Lower lobe of right lung (tissue), 2 donors: ENCODE results near the gene KIAA1217. TPM values are rescaled to one million over a fixed set of nuclear protein-coding genes. Genes with fewer than 3 reads are reported as not detected.

Source experiments
- ATAC-seq, 2 donors: fragments of 200-7000 bp; cut with Tn5 transposase; one replicate each; pipeline ENCODE4 v1.9.1; 2020 to 2022; ENCODE audit warnings: mild to moderate bottlenecking in 2 of 2, moderate library complexity in 2 of 2
- DNase-seq: peaks from one replicate; pipeline ENCODE4 v3.0.0-alpha.2; 2020
- H3K27ac ChIP-seq: fragments of 200-600 bp; one replicate; pipeline ENCODE4 v1.8.0; 2022
- H3K27me3 ChIP-seq: fragments of 200-600 bp; one replicate; pipeline ENCODE4 v1.8.0; 2022; ENCODE audit warnings: low read depth
- H3K36me3 ChIP-seq: fragments of 200-600 bp; one replicate; pipeline ENCODE4 v1.8.0; 2022; ENCODE audit warnings: mild to moderate bottlenecking
- H3K4me1 ChIP-seq: fragments of 200-600 bp; one replicate; pipeline ENCODE4 v1.8.0; 2022
- H3K4me3 ChIP-seq: fragments of 200-600 bp; one replicate; pipeline ENCODE4 v1.8.0; 2022; ENCODE audit warnings: mild to moderate bottlenecking
- H3K9me3 ChIP-seq: fragments of 200-600 bp; one replicate; pipeline ENCODE4 v1.8.0; 2022
- intact Hi-C: fragments of 100-400 bp; cut with DNase I; formaldehyde crosslinking; loops from one replicate; pipeline ENCODE4 v1.11.0; 2022
- total RNA-seq: library from RNA; stranded (reverse); fragmentation: NEBNext Ultra II Directional; extraction: Animal tissue kit (Norgen Biotek cat#: 25700); gene quantifications from one replicate; pipeline ENCODE4 v1.2.1, GENCODE V29; 2021
- TF ChIP-seq, protein P1 (sequence below): fragments of 200-600 bp; IDR thresholded peaks from one replicate; pipeline ENCODE4 v1.8.0; 2022; ENCODE audit warnings: antibody characterized with exemption, mild to moderate bottlenecking
- donor health status: DM: no; HTN: yes; CAD: no; lungs with severe emphysema.

Gene KIAA1217
- total RNA-seq, 1 donor from 2014 or later, result 37.2 TPM

DNA sequence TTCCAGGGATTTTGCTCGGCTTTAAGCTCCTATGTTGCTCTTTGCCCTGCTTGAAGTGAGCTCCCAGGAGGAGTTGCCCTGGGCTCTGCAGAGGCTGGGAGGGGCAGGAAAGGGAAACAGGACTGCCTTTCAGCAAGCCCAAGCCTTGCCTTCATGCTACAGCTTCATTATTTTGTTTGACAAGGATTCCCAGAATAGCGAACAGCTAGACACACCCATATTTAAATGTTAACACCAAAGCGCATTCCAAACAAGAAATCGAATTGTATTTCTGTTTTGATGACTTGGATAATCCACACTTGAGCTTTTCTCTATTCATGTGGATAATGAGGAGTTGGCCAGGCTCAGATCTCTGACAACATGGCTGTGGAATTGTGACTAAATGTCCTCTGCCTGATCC is 6.3 kb downstream of the KIAA1217 start:
- peaks cover 23% of the 10 kb centered on the region for H3K4me1 ChIP-seq
- TF ChIP-seq, protein P1, sequence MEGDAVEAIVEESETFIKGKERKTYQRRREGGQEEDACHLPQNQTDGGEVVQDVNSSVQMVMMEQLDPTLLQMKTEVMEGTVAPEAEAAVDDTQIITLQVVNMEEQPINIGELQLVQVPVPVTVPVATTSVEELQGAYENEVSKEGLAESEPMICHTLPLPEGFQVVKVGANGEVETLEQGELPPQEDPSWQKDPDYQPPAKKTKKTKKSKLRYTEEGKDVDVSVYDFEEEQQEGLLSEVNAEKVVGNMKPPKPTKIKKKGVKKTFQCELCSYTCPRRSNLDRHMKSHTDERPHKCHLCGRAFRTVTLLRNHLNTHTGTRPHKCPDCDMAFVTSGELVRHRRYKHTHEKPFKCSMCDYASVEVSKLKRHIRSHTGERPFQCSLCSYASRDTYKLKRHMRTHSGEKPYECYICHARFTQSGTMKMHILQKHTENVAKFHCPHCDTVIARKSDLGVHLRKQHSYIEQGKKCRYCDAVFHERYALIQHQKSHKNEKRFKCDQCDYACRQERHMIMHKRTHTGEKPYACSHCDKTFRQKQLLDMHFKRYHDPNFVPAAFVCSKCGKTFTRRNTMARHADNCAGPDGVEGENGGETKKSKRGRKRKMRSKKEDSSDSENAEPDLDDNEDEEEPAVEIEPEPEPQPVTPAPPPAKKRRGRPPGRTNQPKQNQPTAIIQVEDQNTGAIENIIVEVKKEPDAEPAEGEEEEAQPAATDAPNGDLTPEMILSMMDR, result no peak
- no peaks in the 10 kb centered on the region for H3K9me3 ChIP-seq
- no peaks in the 10 kb centered on the region for H3K36me3 ChIP-seq
- peak overlapping the region; percentile 10 for H3K4me3 ChIP-seq
- peak overlapping the region; percentile 73 for H3K27ac ChIP-seq
- ATAC-seq (peak; percentile 46 to 65), DNase-seq (no peak)
- intact Hi-C loops, result no loop called here
- no peaks in the 10 kb centered on the region for H3K27me3 ChIP-seq

GRCh38 chr10:24215603-24216002 is 6.7 kb downstream of the KIAA1217 start:
- H3K4me1 ChIP-seq, result peaks cover 23% of the 10 kb centered on the region
- no peaks in the 10 kb centered on the region for H3K27me3 ChIP-seq
- peak overlapping the region; percentile 73 for H3K27ac ChIP-seq
- no peaks in the 10 kb centered on the region for H3K36me3 ChIP-seq
- DNase-seq, result no peak
- H3K9me3 ChIP-seq, result no peaks in the 10 kb centered on the region
- TF ChIP-seq, protein P1, result no peak
- no peak for ATAC-seq
- intact Hi-C loops, result no loop called here
- H3K4me3 ChIP-seq, result no peak overlapping the region

DNA sequence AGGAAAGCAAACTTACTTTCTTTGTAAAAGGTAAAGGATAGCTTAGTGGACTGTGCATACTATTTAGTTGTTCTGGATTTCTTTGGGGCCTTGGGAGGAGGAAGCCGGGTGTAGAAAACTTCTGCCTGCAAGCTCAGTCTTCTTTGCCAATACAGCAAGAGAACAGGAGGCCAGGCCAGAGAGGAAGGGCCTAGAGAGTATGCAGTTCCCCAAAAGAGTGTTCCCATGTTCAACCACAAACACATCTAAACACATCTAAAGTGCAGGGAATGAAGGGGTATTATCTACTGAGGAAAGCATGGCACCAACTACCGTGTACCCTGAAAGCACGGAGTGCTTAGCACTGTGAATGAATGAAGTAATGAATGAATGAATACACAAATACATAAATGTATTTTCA is 11.0 kb downstream of the KIAA1217 start:
- no peak for ATAC-seq
- H3K27ac ChIP-seq, result no peak overlapping the region
- intact Hi-C loops, result no loop called here

DNA sequence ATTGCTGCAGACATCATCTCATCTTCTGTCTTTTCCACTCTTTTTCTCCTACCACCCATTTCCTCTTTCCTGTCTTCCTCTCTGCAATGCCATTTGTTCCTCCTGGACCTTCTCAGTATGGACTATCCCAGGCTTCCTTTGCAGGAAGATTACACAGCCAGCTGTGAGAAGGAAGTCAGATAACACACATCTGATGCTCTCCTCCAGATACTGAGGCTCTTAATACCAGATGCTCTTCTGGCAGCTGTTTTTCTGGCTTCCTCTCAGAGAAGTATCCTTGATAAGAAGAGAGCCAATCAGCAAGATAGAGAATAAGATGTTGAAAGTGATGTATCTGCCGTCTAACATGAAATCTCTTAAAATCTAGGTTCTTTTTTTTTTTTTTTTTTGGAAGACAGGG is 14.4 kb downstream of the KIAA1217 start:
- ATAC-seq (no peak), DNase-seq (no peak)
- intact Hi-C loops, result no loop called here
- Histone ChIP-seq H3K4me3 (no peak overlapping the region), H3K36me3 (peaks cover 5% of the 10 kb centered on the region), H3K27me3 (no peaks in the 10 kb centered on the region), H3K4me1 (peaks cover 6% of the 10 kb centered on the region), H3K27ac (no peak overlapping the region), H3K9me3 (no peaks in the 10 kb centered on the region)
- TF ChIP-seq, protein P1, result no peak

More for the DNA sequence above, 11.0 kb downstream of the KIAA1217 start:
- peaks cover 19% of the 10 kb centered on the region for H3K4me1 ChIP-seq
- H3K9me3 ChIP-seq, result no peaks in the 10 kb centered on the region
- DNase-seq, result no peak
- H3K4me3 ChIP-seq, result no peak overlapping the region
- TF ChIP-seq, protein P1, result no peak
- no peaks in the 10 kb centered on the region for H3K27me3 ChIP-seq
- H3K36me3 ChIP-seq, result peaks cover 5% of the 10 kb centered on the region

GRCh38 chr10:24223953-24224352 is 15.0 kb downstream of the KIAA1217 start:
- intact Hi-C loops, result no loop called here
- Histone ChIP-seq H3K4me1 (peaks cover 6% of the 10 kb centered on the region), H3K9me3 (no peaks in the 10 kb centered on the region), H3K27me3 (no peaks in the 10 kb centered on the region), H3K4me3 (no peak overlapping the region), H3K36me3 (peaks cover 5% of the 10 kb centered on the region), H3K27ac (no peak overlapping the region)
- no peak for DNase-seq
- TF ChIP-seq, protein P1, result no peak
- ATAC-seq, result peak; percentile 93 to 96

DNA sequence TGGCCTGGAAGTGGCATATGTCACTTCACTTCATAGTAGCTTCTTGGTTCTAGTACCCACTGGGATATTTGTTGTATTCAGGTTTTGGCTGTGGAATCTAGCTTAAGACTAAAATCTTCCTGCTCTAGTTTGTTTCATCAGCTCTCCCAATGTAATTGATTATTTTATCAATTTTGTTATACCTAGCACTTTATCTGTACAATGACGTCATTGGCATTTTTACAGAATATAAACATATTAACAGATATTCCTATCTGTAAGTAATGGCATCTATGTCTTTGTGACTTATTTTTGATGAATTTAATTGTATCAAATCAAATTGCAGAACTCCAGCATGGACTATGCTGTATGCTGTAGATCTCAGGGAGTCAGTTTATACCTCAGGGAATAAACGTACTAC is 19.7 kb downstream of the KIAA1217 start:
- intact Hi-C loops, result no loop called here
- Histone ChIP-seq H3K4me1 (peaks cover under 1% of the 10 kb centered on the region), H3K36me3 (no peaks in the 10 kb centered on the region), H3K9me3 (no peaks in the 10 kb centered on the region), H3K27me3 (no peaks in the 10 kb centered on the region), H3K4me3 (no peak overlapping the region), H3K27ac (no peak overlapping the region)
- DNase-seq, result no peak
- TF ChIP-seq, protein P1, result no peak
- ATAC-seq, result no peak
